HEK293T (cell line): ENCODE measurements around the gene PREP.
"Not testable (repeated sequence)": the region's sequence is repeated elsewhere in the genome, so short reads cannot be mapped to it uniquely, and the experiment has no call there.

Experiments
- CTCF ChIA-PET: fragments of 350-600 bp; formaldehyde crosslinking; extraction: SDS; loops from one replicate; lab custom pipeline; 2021; ENCODE audit warnings: antibody characterized with exemption, inconsistent platforms; lab: Yijun Ruan, JAX
- POLR2A ChIA-PET: fragments of 350-600 bp; formaldehyde crosslinking; extraction: SDS; loops from one replicate; lab custom pipeline; 2020; ENCODE audit warnings: antibody characterized with exemption, inconsistent platforms; lab: Yijun Ruan, JAX
- DNase-seq: peaks from one replicate; pipeline ENCODE4 v3.0.0; 2012; ENCODE audit warnings: mixed read lengths; ENCODE audit errors: extremely low spot score
- ARNT ChIP-seq: fragments of 450-650 bp; IDR thresholded peaks from 2 replicates; pipeline ENCODE4 v1.6.1; 2017; ENCODE audit warnings: mild to moderate bottlenecking
- BHLHE40 ChIP-seq: fragments of 450-650 bp; IDR thresholded peaks from 2 replicates; pipeline ENCODE4 v1.6.1; 2016; ENCODE audit warnings: mild to moderate bottlenecking, moderate library complexity, borderline replicate concordance
- CTBP1 ChIP-seq: fragments of 450-650 bp; IDR thresholded peaks from 2 replicates; pipeline ENCODE4 v1.6.1; 2016; ENCODE audit warnings: borderline replicate concordance
- ELF4 ChIP-seq: fragments of 450-650 bp; IDR thresholded peaks from 2 replicates; pipeline ENCODE4 v1.6.1; 2017; ENCODE audit warnings: antibody characterized with exemption
- FOXA1 ChIP-seq: fragments of 450-650 bp; IDR thresholded peaks from 2 replicates; pipeline ENCODE4 v1.6.1; 2016; ENCODE audit warnings: mild to moderate bottlenecking
- FOXK2 ChIP-seq: fragments of 450-650 bp; IDR thresholded peaks from 2 replicates; pipeline ENCODE4 v1.6.1; 2016; ENCODE audit warnings: mild to moderate bottlenecking
- FOXM1 ChIP-seq: fragments of 450-650 bp; IDR thresholded peaks from 2 replicates; pipeline ENCODE4 v1.6.1; 2017; ENCODE audit warnings: mild to moderate bottlenecking, borderline replicate concordance
- HDGF ChIP-seq: fragments of 450-650 bp; IDR thresholded peaks from 2 replicates; pipeline ENCODE4 v1.6.1; 2017; ENCODE audit warnings: antibody characterized with exemption, borderline replicate concordance
- L3MBTL2 ChIP-seq: fragments of 450-650 bp; conservative IDR thresholded peaks from 2 replicates; pipeline ENCODE4 v1.6.1; 2016; ENCODE audit warnings: mild to moderate bottlenecking
- LEF1 ChIP-seq: fragments of 450-650 bp; IDR thresholded peaks from 2 replicates; pipeline ENCODE4 v1.6.1; 2017; ENCODE audit warnings: mild to moderate bottlenecking, borderline replicate concordance
- NFRKB ChIP-seq: fragments of 450-650 bp; IDR thresholded peaks from 2 replicates; pipeline ENCODE4 v1.6.1; 2016; ENCODE audit warnings: mild to moderate bottlenecking, moderate library complexity
- SP1 ChIP-seq: fragments of 450-650 bp; IDR thresholded peaks from 2 replicates; pipeline ENCODE4 v1.6.1; 2017
- SUZ12 ChIP-seq: fragments of 450-650 bp; IDR thresholded peaks from 2 replicates; pipeline ENCODE4 v1.6.1; 2016; ENCODE audit warnings: mild to moderate bottlenecking
- TARDBP ChIP-seq: fragments of 450-650 bp; IDR thresholded peaks from 2 replicates; pipeline ENCODE4 v1.6.1; 2016
- ZNF384 ChIP-seq: fragments of 450-650 bp; IDR thresholded peaks from 2 replicates; pipeline ENCODE4 v1.6.1; 2016
- TF ChIP-seq, protein P1 (sequence below): fragments of 450-650 bp; IDR thresholded peaks from 2 replicates; pipeline ENCODE4 v1.6.1; 2016

The PREP gene

DNA sequence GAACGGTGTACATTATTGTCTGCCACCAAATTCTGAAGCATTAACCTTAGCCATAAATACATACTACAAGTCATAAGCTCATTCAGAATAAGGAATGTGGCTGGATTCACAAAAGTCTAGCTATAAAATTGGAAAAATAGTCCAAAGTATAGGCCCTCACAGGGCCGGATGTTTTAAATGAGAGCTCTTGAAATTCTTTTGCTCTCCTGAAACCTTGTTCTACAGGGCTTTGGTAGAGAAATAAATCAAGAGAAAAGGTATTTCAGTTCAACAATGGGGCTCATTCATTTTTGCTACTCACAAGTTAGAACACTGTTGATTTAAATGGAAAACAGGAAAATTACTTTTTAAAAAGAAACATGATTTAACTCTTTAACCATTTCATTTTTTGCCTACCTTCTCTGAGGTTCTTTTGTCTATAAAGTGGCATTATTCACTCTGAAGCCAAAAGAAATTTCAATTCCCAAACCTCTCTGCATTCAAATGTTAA, 58.0 kb downstream of the PREP start:
- POLR2A ChIA-PET: no interaction called here
- CTCF ChIA-PET: no interaction called here
- TF ChIP-seq SP1 (no peak), ELF4 (no peak), CTBP1 (no peak), HDGF (no peak), BHLHE40 (no peak)
- TF ChIP-seq, protein P1, sequence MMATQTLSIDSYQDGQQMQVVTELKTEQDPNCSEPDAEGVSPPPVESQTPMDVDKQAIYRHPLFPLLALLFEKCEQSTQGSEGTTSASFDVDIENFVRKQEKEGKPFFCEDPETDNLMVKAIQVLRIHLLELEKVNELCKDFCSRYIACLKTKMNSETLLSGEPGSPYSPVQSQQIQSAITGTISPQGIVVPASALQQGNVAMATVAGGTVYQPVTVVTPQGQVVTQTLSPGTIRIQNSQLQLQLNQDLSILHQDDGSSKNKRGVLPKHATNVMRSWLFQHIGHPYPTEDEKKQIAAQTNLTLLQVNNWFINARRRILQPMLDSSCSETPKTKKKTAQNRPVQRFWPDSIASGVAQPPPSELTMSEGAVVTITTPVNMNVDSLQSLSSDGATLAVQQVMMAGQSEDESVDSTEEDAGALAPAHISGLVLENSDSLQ: no peak
- DNase-seq: no peak

GRCh38 chr6:105338350-105338983, 64.4 kb downstream of the PREP start:
- POLR2A ChIA-PET, DNase-seq, CTCF ChIA-PET: not testable (repeated sequence)

DNA sequence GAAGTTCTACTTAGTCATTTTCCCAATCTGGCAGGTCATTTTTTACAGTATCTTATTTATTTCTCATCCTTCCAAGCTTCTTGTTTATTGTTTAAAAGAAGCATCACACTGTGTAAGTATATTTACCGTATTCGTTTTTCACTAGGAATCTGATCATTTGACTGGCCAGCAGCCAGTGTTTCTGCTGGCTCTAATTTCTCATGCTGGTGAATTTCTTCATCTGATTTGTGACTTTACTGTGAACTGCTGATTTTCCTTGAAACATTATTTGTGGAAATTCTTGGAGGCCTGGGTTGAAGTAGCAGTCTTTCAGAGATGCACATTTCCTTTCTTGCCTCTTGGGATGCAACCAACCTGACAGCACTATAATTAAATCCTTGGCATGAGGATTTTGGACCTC, 65.9 kb downstream of the PREP start:
- ChIA-PET POLR2A (no interaction called here), CTCF (no interaction called here)
- no peak for DNase-seq
- TF ChIP-seq FOXK2 (no peak), TARDBP (no peak), CTBP1 (no peak), LEF1 (no peak), SP1 (no peak), FOXA1 (no peak), ELF4 (no peak), ZNF384 (no peak), NFRKB (no peak), ARNT (no peak), SUZ12 (no peak), L3MBTL2 (no peak), HDGF (no peak), BHLHE40 (no peak), FOXM1 (no peak)
- TF ChIP-seq, protein P1: no peak

- no peak for DNase-seq
- CTCF ChIA-PET: interaction anchor here (0.7 kb wide), 1 partner anchor 1377 kb away, joined by 3 read pairs; no protein-coding TSS in a partner anchor
- POLR2A ChIA-PET: no interaction called here
- TF ChIP-seq SP1: no peak
- no peak for TF ChIP-seq SUZ12
Measured at GRCh38 chr6:105332576-105332975, 70.3 kb downstream of the PREP start.

- ChIA-PET CTCF (no interaction called here), POLR2A (no interaction called here)
- TF ChIP-seq BHLHE40: no peak
- no peak for TF ChIP-seq FOXM1
- TF ChIP-seq ARNT: no peak
- no peak for TF ChIP-seq SUZ12
- no peak for TF ChIP-seq ELF4
- TF ChIP-seq LEF1: no peak
- TF ChIP-seq, protein P1: no peak
- no peak for TF ChIP-seq CTBP1
- TF ChIP-seq L3MBTL2: no peak
- TF ChIP-seq SP1: no peak
Measured at GRCh38 chr6:105331927-105332326, 71.0 kb downstream of the PREP start.

DNA sequence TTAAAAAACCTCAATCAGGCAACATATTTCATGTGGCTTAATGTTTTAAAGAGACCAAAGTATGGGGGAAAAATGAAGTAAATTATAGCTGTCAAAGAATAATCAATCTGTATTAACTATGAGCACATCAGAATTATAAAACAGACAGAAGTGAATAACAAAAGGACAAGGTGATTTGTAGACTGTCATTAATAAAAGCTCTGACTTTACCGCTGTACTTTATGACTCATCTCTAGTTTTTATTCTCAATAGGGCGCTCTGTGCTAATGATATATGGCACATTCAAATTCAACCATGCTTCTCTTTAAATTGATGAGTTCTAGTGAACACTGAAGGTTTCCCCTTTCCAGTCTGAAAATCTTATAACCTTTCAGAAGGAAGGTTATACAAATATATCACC, 72.0 kb downstream of the PREP start:
- ChIA-PET POLR2A (no interaction called here), CTCF (no interaction called here)
- TF ChIP-seq NFRKB: no peak
- TF ChIP-seq HDGF: no peak
- TF ChIP-seq ZNF384: no peak
- TF ChIP-seq, protein P1: 0 out of 2 replicates have a peak, but pooled peaks have one; percentile 24
- no peak for TF ChIP-seq SP1
- no peak for TF ChIP-seq FOXK2
- DNase-seq: no peak

More at GRCh38 chr6:105331927-105332326, 71.0 kb downstream of the PREP start:
- no peak for DNase-seq

- no peak for DNase-seq
- ChIA-PET CTCF (no interaction called here), POLR2A (no interaction called here)
- TF ChIP-seq HDGF: no peak
- no peak for TF ChIP-seq LEF1
- no peak for TF ChIP-seq FOXA1
- TF ChIP-seq ZNF384: no peak
- TF ChIP-seq BHLHE40: no peak
- no peak for TF ChIP-seq SP1
- TF ChIP-seq SUZ12: no peak
- TF ChIP-seq TARDBP: no peak
Measured at GRCh38 chr6:105330364-105330763, 72.5 kb downstream of the PREP start.
